Measurements from ENCODE around the gene CNNM2. TPM values are rescaled to one million over a fixed set of nuclear protein-coding genes. Genes with fewer than 3 reads are reported as not detected.

CNNM2 gene
- polyA plus RNA-seq, 1 of the 3 experiments (the other 2 are of a cell fraction) = 4.0 TPM

DNA sequence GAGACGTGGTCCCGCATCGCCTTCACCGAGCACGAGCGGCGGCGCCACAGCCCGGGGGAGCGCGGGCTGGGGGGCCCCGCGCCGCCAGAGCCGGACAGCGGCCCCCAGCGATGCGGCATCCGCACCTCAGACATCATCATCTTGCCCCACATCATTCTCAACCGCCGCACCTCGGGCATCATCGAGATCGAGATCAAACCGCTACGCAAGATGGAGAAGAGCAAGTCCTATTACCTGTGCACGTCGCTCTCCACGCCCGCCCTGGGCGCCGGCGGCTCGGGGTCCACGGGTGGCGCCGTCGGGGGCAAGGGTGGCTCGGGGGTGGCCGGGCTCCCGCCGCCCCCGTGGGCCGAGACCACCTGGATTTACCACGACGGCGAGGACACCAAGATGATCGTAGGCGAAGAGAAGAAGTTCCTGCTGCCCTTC, 737 bp downstream of the CNNM2 start (continued):
- TF ChIP-seq, protein P1, sequence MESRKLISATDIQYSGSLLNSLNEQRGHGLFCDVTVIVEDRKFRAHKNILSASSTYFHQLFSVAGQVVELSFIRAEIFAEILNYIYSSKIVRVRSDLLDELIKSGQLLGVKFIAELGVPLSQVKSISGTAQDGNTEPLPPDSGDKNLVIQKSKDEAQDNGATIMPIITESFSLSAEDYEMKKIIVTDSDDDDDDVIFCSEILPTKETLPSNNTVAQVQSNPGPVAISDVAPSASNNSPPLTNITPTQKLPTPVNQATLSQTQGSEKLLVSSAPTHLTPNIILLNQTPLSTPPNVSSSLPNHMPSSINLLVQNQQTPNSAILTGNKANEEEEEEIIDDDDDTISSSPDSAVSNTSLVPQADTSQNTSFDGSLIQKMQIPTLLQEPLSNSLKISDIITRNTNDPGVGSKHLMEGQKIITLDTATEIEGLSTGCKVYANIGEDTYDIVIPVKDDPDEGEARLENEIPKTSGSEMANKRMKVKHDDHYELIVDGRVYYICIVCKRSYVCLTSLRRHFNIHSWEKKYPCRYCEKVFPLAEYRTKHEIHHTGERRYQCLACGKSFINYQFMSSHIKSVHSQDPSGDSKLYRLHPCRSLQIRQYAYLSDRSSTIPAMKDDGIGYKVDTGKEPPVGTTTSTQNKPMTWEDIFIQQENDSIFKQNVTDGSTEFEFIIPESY (IDR thresholded peaks at IDR 0.05; ENCODE audit: borderline replicate concordance, low read depth) = no peak
- TF ChIP-seq JUND (IDR thresholded peaks at IDR 0.05) = no peak
- TF ChIP-seq FOSL2 (IDR thresholded peaks at IDR 0.05; ENCODE audit: borderline replicate concordance, low read depth) = no peak
- no peak for TF ChIP-seq NRF1 (IDR thresholded peaks at IDR 0.05; ENCODE audit: low read depth, low read length)

DNA sequence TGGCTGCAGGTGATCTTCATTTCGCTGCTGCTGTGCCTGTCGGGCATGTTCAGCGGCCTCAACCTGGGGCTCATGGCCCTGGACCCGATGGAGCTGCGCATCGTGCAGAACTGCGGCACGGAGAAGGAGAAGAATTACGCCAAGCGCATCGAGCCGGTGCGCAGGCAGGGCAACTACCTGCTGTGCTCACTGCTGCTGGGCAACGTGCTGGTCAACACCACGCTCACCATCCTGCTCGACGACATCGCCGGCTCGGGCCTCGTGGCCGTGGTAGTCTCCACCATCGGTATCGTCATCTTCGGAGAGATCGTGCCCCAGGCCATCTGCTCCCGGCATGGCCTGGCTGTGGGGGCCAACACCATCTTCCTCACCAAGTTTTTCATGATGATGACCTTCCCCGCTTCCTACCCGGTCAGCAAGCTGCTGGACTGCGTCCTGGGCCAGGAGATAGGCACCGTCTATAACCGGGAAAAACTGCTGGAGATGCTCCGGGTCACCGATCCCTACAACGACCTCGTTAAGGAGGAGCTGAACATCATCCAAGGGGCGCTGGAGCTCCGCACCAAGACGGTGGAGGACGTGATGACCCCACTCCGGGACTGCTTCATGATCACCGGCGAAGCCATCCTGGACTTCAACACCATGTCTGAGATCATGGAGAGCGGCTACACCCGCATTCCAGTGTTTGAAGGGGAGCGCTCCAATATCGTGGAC, 1.3 kb downstream of the CNNM2 start:
- Histone ChIP-seq H4K20me1 (ENCODE audit: insufficient read depth) (no peaks in the 10 kb centered on the region), H3K4me1 (ENCODE audit: control insufficient read depth in 1 of 2, insufficient read depth in 2 of 2, low read depth in 1 of 2, low read length in 1 of 2) (peaks cover 13 to 28% of the 10 kb centered on the region in 2 experiments; a peak in 3 of 4 replicates), H3K9me2 (no peaks in the 10 kb centered on the region), H3K36me3 (replicated peaks in 1 of 2; ENCODE audit: control insufficient read depth in 1 of 2, insufficient read depth in 2 of 2, low read length in 1 of 2) (no peaks in the 10 kb centered on the region), H3F3A (replicated peaks; ENCODE audit: insufficient read depth) (peaks cover 4% of the 10 kb centered on the region), H3K27me3 (ENCODE audit: insufficient read depth) (no peaks in the 10 kb centered on the region), H3K4me3 (ENCODE audit: low read depth in 2 of 2, low read length in 1 of 2) (peak overlapping the region; percentile 97 to 99), H2AFZ (ENCODE audit: low read depth) (peak overlapping the region; percentile 86), H3K9me3 (peaks cover 3% of the 10 kb centered on the region; the same call in 1 of the 2 replicates), H3K9ac (peak overlapping the region; percentile 75; the same call in 1 of the 2 replicates), H3K4me2 (peak overlapping the region; percentile 88), H3K79me2 (ENCODE audit: insufficient read depth) (no peaks in the 10 kb centered on the region), H3K27ac (ENCODE audit: low read depth in 2 of 2, low read length in 1 of 2) (no peak overlapping the region; a peak in 1 of 4 replicates)
- TF ChIP-seq RCOR1 (IDR thresholded peaks at IDR 0.05; ENCODE audit: low read length) (no peak), CHD2 (IDR thresholded peaks at IDR 0.05; ENCODE audit: low read length, partially characterized antibody) (no peak), SMC3 (IDR thresholded peaks at IDR 0.05; ENCODE audit: low read depth, low read length) (no peak), EP300 (IDR thresholded peaks at IDR 0.05; ENCODE audit: borderline replicate concordance in 1 of 2, low read depth in 1 of 2, low read length in 1 of 2) (no peak), FOXJ3 (CRISPR knock-in tag; IDR thresholded peaks at IDR 0.05) (no peak), RFX5 (IDR thresholded peaks at IDR 0.05; ENCODE audit: low read length) (no peak), TCF12 (IDR thresholded peaks at IDR 0.05) (no peak), POLR2AphosphoS5 (IDR thresholded peaks at IDR 0.05; ENCODE audit: low read depth, low read length) (no peak), MXI1 (IDR thresholded peaks at IDR 0.05; ENCODE audit: low read depth, low read length) (0 out of 2 replicates have a peak, but pooled peaks have one; percentile 44), MEF2A (IDR thresholded peaks at IDR 0.05; ENCODE audit: borderline replicate concordance, low read depth) (no peak)
- TF ChIP-seq, protein P2, sequence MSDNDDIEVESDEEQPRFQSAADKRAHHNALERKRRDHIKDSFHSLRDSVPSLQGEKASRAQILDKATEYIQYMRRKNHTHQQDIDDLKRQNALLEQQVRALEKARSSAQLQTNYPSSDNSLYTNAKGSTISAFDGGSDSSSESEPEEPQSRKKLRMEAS (IDR thresholded peaks at IDR 0.05; ENCODE audit: low read depth) = peak; percentile 67; the same call in 1 of the 2 replicates
- TF ChIP-seq, protein P1 (IDR thresholded peaks at IDR 0.05; ENCODE audit: borderline replicate concordance, low read depth) = no peak
- TF ChIP-seq, protein P3, sequence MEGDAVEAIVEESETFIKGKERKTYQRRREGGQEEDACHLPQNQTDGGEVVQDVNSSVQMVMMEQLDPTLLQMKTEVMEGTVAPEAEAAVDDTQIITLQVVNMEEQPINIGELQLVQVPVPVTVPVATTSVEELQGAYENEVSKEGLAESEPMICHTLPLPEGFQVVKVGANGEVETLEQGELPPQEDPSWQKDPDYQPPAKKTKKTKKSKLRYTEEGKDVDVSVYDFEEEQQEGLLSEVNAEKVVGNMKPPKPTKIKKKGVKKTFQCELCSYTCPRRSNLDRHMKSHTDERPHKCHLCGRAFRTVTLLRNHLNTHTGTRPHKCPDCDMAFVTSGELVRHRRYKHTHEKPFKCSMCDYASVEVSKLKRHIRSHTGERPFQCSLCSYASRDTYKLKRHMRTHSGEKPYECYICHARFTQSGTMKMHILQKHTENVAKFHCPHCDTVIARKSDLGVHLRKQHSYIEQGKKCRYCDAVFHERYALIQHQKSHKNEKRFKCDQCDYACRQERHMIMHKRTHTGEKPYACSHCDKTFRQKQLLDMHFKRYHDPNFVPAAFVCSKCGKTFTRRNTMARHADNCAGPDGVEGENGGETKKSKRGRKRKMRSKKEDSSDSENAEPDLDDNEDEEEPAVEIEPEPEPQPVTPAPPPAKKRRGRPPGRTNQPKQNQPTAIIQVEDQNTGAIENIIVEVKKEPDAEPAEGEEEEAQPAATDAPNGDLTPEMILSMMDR (IDR thresholded peaks at IDR 0.05) = no peak
- ChIA-PET POLR2A (no interaction called here), CTCF (interaction anchor here (0.7 to 6.6 kb wide), 6 partner anchors 10 to 414 kb away, joined by 3 to 264 read pairs (median 4); no protein-coding TSS in a partner anchor)
- whole genome bisulfite sequencing (ENCODE audit: low lambda C conversion rate) = 46% methylated on average over 25 of the region's 47 CpGs
- DNase-seq = peak; percentile 38

All from SK-N-SH (cell line).